GM12864 (cell line): Measurements from ENCODE around the gene PSMD2.
A peak's percentile ranks its signal among the peaks of the same experiment; 100 is the strongest.

Source experiments
- DNase-seq: peaks from one replicate; pipeline ENCODE4 v3.0.0-alpha.2; 2011; ENCODE audit warnings: low read depth
- H3K4me3 ChIP-seq: 2 replicates; pipeline ENCODE4 v1.5.1; 2011; ENCODE audit warnings: mild to moderate bottlenecking, low read depth, low read length, control low read depth
- TF ChIP-seq, protein P1 (sequence below): IDR thresholded peaks from 2 replicates; pipeline ENCODE4 v1.5.1; 2011; ENCODE audit warnings: low read depth, mild to moderate bottlenecking, moderate library complexity, low read length, control low read depth, inconsistent platforms; ENCODE audit errors: missing control alignments

PSMD2 gene

DNA sequence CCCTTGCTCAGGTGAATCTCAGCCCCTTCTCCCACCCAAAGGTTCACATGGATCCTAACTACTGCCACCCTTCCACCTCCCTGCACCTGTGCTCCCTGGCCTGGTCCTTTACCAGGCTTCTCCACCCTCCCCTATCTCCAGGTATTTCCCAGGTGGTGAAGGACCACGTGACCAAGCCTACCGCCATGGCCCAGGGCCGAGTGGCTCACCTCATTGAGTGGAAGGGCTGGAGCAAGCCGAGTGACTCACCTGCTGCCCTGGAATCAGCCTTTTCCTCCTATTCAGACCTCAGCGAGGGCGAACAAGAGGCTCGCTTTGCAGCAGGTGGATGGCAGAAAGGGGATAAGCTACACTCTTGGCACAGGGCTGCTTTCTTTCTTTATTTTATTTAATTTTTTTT, 42.9 kb downstream of the PSMD2 start:
- TF ChIP-seq, protein P1, sequence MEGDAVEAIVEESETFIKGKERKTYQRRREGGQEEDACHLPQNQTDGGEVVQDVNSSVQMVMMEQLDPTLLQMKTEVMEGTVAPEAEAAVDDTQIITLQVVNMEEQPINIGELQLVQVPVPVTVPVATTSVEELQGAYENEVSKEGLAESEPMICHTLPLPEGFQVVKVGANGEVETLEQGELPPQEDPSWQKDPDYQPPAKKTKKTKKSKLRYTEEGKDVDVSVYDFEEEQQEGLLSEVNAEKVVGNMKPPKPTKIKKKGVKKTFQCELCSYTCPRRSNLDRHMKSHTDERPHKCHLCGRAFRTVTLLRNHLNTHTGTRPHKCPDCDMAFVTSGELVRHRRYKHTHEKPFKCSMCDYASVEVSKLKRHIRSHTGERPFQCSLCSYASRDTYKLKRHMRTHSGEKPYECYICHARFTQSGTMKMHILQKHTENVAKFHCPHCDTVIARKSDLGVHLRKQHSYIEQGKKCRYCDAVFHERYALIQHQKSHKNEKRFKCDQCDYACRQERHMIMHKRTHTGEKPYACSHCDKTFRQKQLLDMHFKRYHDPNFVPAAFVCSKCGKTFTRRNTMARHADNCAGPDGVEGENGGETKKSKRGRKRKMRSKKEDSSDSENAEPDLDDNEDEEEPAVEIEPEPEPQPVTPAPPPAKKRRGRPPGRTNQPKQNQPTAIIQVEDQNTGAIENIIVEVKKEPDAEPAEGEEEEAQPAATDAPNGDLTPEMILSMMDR = no peak
- no peak for DNase-seq
- H3K4me3 ChIP-seq = no peak overlapping the region

DNA sequence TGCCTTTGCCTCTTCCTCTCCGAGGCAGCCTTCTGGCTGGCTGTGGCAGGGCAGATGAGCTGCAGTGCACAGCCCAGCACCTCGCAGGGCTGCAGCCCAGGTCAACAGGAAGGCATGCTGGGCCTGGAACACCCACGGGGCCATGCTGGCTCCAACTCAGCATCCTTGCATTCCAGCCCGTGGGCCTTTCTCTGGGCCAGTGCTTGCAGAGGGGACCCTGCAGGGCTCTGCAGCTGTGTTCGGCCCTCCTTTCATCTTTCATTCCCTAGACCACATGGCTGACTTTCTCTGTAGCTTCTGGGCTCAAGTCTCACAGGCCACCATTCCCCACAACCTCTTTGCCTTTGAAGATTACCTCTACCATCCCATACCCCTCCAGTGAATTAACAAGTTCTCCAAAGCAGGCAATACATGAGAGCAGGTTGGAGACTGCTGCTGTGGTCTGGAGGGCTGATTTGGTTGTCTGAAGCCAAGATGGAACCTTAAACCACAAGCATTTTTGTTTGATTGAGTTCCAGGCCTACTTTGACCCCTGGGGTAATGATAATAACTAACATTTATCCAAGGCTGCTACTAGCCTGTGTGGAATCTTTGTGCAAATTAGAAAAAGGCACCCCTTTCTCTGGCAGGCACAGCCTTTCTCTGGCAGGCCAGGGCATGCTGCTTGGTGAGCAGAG, 44.3 kb downstream of the PSMD2 start:
- no peak overlapping the region for H3K4me3 ChIP-seq
- no peak for DNase-seq
- TF ChIP-seq, protein P1 = no peak

DNA sequence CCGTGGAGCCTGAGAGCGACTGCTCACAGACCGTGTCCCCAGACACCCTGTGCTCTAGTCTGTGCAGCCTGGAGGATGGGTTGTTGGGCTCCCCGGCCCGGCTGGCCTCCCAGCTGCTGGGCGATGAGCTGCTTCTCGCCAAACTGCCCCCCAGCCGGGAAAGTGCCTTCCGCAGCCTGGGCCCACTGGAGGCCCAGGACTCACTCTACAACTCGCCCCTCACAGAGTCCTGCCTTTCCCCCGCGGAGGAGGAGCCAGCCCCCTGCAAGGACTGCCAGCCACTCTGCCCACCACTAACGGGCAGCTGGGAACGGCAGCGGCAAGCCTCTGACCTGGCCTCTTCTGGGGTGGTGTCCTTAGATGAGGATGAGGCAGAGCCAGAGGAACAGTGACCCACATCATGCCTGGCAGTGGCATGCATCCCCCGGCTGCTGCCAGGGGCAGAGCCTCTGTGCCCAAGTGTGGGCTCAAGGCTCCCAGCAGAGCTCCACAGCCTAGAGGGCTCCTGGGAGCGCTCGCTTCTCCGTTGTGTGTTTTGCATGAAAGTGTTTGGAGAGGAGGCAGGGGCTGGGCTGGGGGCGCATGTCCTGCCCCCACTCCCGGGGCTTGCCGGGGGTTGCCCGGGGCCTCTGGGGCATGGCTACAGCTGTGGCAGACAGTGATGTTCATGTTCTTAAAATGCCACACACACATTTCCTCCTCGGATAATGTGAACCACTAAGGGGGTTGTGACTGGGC, 45.7 kb downstream of the PSMD2 start:
- TF ChIP-seq, protein P1 = no peak
- no peak for DNase-seq
- H3K4me3 ChIP-seq = no peak overlapping the region

DNA sequence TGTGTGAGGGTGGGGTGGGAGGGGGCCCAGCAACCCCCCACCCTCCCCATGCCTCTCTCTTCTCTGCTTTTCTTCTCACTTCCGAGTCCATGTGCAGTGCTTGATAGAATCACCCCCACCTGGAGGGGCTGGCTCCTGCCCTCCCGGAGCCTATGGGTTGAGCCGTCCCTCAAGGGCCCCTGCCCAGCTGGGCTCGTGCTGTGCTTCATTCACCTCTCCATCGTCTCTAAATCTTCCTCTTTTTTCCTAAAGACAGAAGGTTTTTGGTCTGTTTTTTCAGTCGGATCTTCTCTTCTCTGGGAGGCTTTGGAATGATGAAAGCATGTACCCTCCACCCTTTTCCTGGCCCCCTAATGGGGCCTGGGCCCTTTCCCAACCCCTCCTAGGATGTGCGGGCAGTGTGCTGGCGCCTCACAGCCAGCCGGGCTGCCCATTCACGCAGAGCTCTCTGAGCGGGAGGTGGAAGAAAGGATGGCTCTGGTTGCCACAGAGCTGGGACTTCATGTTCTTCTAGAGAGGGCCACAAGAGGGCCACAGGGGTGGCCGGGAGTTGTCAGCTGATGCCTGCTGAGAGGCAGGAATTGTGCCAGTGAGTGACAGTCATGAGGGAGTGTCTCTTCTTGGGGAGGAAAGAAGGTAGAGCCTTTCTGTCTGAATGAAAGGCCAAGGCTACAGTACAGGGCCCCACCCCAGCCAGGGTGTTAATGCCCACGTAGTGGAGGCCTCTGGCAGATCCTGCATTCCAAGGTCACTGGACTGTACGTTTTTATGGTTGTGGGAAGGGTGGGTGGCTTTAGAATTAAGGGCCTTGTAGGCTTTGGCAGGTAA, 46.5 kb downstream of the PSMD2 start:
- TF ChIP-seq, protein P1 = peak; percentile 56
- DNase-seq = no peak
- H3K4me3 ChIP-seq = no peak overlapping the region

DNA sequence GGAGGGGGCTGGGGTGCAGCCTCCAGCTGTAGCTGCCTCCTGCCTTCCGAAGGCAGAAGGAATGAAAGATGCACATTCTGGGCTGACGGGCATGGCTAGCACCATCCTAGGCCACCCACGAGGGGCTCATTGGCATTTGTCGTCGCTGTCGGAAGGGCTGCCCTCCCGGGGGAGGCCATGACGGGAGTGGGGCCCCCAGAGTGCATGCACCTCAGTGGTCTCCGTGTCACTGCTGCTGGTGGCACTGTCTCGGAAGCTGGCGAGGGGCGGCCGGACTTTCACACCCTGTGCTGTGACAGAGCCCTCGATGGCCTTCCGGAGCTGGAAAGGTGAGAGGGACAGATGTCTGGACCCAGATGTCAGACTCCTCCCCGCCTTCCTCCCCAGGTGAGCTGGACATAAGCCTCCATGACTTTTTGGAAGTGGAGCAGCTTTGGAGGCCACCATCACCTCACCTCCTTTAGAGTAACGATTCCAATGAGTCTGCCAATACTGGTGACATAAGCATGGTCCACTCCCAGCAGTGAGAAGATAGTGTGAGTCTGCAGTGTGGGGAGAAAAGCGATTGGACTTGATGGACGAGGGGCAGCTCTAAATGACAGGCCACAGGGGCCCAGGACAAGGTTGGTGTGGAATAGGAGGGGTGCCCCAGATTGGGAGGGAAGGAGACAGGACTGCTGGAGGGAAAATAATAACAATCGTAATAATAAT, 47.6 kb downstream of the PSMD2 start:
- H3K4me3 ChIP-seq = no peak overlapping the region
- TF ChIP-seq, protein P1 = no peak
- no peak for DNase-seq

DNA sequence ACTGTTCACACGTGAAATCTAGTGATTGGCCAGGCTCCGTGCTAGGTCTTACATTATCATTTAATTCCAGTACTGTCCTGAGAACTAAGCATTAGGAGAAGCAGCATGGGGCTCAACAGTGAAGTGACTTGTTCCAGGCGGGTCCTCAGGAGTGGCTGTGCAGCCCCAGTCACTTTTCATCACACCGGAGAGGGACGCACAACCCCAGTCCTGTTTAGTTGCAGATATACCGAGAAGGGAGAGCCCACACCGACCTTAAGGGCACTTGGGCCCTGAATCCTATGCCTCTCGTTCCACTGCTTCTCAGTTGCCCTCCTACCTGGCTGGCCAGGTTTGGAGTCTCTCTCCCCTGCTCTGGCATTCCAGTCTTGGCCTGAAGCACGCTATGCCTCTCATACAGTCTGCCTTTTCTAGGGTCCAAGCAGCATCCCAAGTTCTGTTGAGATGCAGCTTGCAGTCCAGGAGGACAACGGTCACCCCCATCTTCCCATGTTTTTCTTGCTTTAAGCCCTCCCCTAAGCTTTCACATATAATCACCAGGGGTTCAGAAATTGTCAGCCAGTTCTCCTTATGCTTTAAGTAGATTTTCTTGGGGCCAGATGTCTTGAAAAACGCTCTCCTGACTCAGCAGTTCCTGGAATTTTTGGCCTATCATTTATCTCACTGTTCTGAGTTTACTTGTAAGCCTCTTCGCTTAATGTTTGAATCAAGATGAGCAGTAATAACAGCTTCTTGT, 48.4 kb downstream of the PSMD2 start:
- no peak overlapping the region for H3K4me3 ChIP-seq

More for the DNA sequence above, 48.4 kb downstream of the PSMD2 start:
- TF ChIP-seq, protein P1 = no peak
- DNase-seq = no peak
